Breast epithelium (tissue), 3 donors: ENCODE results near the gene PRTFDC1.

Experiments used
- POLR2A ChIP-seq: fragments of 450-650 bp; IDR thresholded peaks from one replicate; pipeline ENCODE4 v1.6.1; 2016; ENCODE audit warnings: antibody characterized with exemption, mild to moderate bottlenecking, moderate library complexity
- TF ChIP-seq, protein P1 (sequence below), 3 donors: fragments of 450-650 bp; IDR thresholded peaks; one replicate each; pipeline ENCODE4 v1.5.1; 2016 to 2017; ENCODE audit warnings: antibody characterized with exemption in 3 of 3, mild to moderate bottlenecking in 3 of 3, moderate library complexity in 3 of 3

- TF ChIP-seq, protein P1, sequence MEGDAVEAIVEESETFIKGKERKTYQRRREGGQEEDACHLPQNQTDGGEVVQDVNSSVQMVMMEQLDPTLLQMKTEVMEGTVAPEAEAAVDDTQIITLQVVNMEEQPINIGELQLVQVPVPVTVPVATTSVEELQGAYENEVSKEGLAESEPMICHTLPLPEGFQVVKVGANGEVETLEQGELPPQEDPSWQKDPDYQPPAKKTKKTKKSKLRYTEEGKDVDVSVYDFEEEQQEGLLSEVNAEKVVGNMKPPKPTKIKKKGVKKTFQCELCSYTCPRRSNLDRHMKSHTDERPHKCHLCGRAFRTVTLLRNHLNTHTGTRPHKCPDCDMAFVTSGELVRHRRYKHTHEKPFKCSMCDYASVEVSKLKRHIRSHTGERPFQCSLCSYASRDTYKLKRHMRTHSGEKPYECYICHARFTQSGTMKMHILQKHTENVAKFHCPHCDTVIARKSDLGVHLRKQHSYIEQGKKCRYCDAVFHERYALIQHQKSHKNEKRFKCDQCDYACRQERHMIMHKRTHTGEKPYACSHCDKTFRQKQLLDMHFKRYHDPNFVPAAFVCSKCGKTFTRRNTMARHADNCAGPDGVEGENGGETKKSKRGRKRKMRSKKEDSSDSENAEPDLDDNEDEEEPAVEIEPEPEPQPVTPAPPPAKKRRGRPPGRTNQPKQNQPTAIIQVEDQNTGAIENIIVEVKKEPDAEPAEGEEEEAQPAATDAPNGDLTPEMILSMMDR (IDR thresholded peaks at IDR 0.05) = no peak
- no peak for TF ChIP-seq POLR2A
These were observed 1.3 kb upstream of the PRTFDC1 start for GRCh38 chr10:24953675-24954074.
